ENCODE results near the gene BMPER.

Gene BMPER

DNA sequence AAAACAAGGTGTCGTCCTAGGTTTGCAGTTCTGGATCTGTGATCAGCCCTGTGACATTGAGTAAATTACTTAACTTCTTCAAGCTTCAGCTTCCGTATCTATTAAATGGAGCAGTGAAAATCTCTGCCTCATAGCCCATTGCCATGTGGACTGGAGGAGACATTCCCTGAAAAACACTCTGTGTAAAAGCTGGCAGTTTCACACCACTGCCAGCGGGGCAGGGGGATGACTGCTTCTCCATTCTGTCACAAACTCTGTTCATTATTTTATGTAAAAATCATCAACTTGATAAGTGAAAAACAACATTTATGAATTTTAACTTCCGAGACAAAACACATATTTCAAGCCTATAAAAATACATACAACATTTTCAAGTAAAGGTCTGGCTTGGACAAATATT lies 234.7 kb downstream of the BMPER start:
- DNase-seq (ENCODE audit: low read depth, low spot score), result no peak
- TF ChIP-seq, protein P1, sequence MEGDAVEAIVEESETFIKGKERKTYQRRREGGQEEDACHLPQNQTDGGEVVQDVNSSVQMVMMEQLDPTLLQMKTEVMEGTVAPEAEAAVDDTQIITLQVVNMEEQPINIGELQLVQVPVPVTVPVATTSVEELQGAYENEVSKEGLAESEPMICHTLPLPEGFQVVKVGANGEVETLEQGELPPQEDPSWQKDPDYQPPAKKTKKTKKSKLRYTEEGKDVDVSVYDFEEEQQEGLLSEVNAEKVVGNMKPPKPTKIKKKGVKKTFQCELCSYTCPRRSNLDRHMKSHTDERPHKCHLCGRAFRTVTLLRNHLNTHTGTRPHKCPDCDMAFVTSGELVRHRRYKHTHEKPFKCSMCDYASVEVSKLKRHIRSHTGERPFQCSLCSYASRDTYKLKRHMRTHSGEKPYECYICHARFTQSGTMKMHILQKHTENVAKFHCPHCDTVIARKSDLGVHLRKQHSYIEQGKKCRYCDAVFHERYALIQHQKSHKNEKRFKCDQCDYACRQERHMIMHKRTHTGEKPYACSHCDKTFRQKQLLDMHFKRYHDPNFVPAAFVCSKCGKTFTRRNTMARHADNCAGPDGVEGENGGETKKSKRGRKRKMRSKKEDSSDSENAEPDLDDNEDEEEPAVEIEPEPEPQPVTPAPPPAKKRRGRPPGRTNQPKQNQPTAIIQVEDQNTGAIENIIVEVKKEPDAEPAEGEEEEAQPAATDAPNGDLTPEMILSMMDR (IDR thresholded peaks at IDR 0.05; ENCODE audit: insufficient read depth, low read length, missing control alignments), result no peak
- POLR2A ChIA-PET, result no interaction called here
- CTCF ChIA-PET, result interaction anchor here (1.1 to 3.0 kb wide), 3 partner anchors 9 to 26 kb away, joined by 3 to 13 read pairs (median 3); no protein-coding TSS in a partner anchor
- H3K4me3 ChIP-seq (ENCODE audit: low read depth, low read length), result no peak overlapping the region

GRCh38 chr7:34143402-34143801 lies 238.1 kb downstream of the BMPER start:
- TF ChIP-seq, protein P1 (IDR thresholded peaks at IDR 0.05; ENCODE audit: insufficient read depth, low read length, missing control alignments), result no peak
- POLR2A ChIA-PET, result no interaction called here
- CTCF ChIA-PET, result interaction anchor here (0.7 to 5.3 kb wide), 5 partner anchors 9 to 959 kb away, joined by 3 to 55 read pairs (median 4); no protein-coding TSS in a partner anchor
- H3K4me3 ChIP-seq (ENCODE audit: low read depth, low read length), result no peak overlapping the region
- peak; percentile 75 for DNase-seq (ENCODE audit: low read depth, low spot score)

DNA sequence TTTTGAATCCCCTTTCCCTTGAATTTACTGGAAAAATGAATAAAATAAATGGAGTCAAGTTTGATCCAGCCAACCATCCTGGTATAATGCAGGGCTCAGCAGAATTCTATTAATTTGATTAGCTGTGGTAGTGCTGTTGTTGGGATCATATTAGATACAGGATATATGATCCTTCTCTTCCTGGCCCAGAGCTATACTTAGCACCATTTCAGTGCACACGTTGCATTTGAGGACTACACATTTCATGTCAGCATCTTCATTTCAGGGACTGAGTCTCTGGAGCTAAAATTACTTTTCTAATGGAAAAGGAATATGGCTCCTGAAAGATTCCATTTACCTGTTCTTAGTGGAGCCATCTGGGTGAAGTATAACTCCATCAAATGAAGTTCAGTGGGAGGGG lies 240.3 kb downstream of the BMPER start:
- ChIA-PET CTCF (interaction anchor here (1.3 to 5.3 kb wide), 4 partner anchors 10 to 175 kb away, joined by 4 to 55 read pairs (median 8); no protein-coding TSS in a partner anchor), POLR2A (no interaction called here)
- TF ChIP-seq, protein P1 (IDR thresholded peaks at IDR 0.05; ENCODE audit: insufficient read depth, low read length, missing control alignments), result no peak
- no peak overlapping the region for H3K4me3 ChIP-seq (ENCODE audit: low read depth, low read length)
- DNase-seq (ENCODE audit: low read depth, low spot score), result no peak

GRCh38 chr7:34153656-34154270 lies 248.4 kb downstream of the BMPER start:
- no peak for DNase-seq (ENCODE audit: low read depth, low spot score)
- CTCF ChIA-PET, result interaction anchor here (3.5 to 3.8 kb wide), 2 partner anchors 12 to 19 kb away, joined by 28 to 30 read pairs; no protein-coding TSS in a partner anchor
- TF ChIP-seq, protein P1 (IDR thresholded peaks at IDR 0.05; ENCODE audit: insufficient read depth, low read length, missing control alignments), result no peak
- POLR2A ChIA-PET, result no interaction called here
- no peak overlapping the region for H3K4me3 ChIP-seq (ENCODE audit: low read depth, low read length)

GRCh38 chr7:34155220-34155908 lies 250.0 kb downstream of the BMPER start:
- POLR2A ChIA-PET, result interaction anchor here (1.1 to 1.4 kb wide), 4 partner anchors 22 to 176 kb away, joined by 3 to 6 read pairs (median 4); no protein-coding TSS in a partner anchor
- no peak overlapping the region for H3K4me3 ChIP-seq (ENCODE audit: low read depth, low read length)
- CTCF ChIA-PET, result interaction anchor here (1.6 to 3.8 kb wide), 6 partner anchors 10 to 223 kb away, joined by 6 to 30 read pairs (median 12); no protein-coding TSS in a partner anchor
- TF ChIP-seq, protein P1 (IDR thresholded peaks at IDR 0.05; ENCODE audit: insufficient read depth, low read length, missing control alignments), result no peak
- DNase-seq (ENCODE audit: low read depth, low spot score), result peak; percentile 98

DNA sequence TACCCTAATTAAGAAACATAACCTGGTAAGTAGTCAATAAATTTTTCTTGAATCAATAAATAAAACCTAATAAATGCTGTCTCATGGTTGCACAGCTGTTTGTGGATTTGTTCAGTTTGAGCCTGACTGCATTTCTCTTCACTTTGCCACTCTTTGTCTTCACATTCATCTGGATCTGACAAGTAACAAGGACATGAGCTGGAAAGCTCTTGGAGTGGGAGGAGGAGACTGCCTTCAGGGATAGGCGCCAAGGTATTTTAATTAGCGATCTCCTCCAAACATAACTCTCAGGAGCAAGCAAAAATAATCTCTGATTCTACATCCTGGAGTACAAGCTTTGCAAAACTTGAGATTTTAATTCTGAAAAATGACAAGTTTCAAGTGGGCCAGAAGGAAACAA lies 251.0 kb downstream of the BMPER start:
- no peak for DNase-seq (ENCODE audit: low read depth, low spot score)
- H3K4me3 ChIP-seq (ENCODE audit: low read depth, low read length), result no peak overlapping the region
- ChIA-PET CTCF (interaction anchor here (0.7 to 3.8 kb wide), 9 partner anchors 9 to 224 kb away, joined by 3 to 30 read pairs (median 6); no protein-coding TSS in a partner anchor), POLR2A (interaction anchor here (1.3 kb wide), 1 partner anchor 175 kb away, joined by 6 read pairs; no protein-coding TSS in a partner anchor)
- TF ChIP-seq, protein P1 (IDR thresholded peaks at IDR 0.05; ENCODE audit: insufficient read depth, low read length, missing control alignments), result no peak

All from AG04449 (cell line).